ENCODE data around the gene RFX1. TPM values are rescaled to one million over a fixed set of nuclear protein-coding genes. Genes with fewer than 3 reads are reported as not detected.
A peak's percentile ranks its signal among the peaks of the same experiment; 100 is the strongest.

RFX1 gene
- total and polyA plus RNA-seq, 2 donors (not counting 1 experiment from before 2014, with no cell fraction given) = 9.2 to 33.3 TPM

- WGBS (ENCODE audit: insufficient coverage) = 16% methylated on average over 13 of the region's 13 CpGs
- H3K4me3 Mint-ChIP-seq = peak overlapping the region; percentile 96
- H3K4me3 ChIP-seq (ENCODE audit: control extremely low read depth in 1 of 5, extremely low read depth in 1 of 5, insufficient read depth in 1 of 5, low read depth in 2 of 5, low read length in 4 of 5) = peak overlapping the region; percentile 55 to 98 (median 76)
Measured at GRCh38 chr19:13952931-13953531, 53.1 kb downstream of the RFX1 start.

More at GRCh38 chr19:13952931-13953531, 53.1 kb downstream of the RFX1 start:
- Histone ChIP-seq H3K4me1 (ENCODE audit: control insufficient read depth in 2 of 2, insufficient read depth in 2 of 2, low read length in 2 of 2) (peaks cover 15 to 18% of the 10 kb centered on the region in 2 donors), H3K9ac (ENCODE audit: low read length) (peak overlapping the region; percentile 91), H3K27ac (ENCODE audit: low read length in 2 of 2) (peak overlapping the region in 1 of 2 donors; percentile 85), H2AFZ (ENCODE audit: insufficient read depth, low read depth, low read length, poor library complexity, severe bottlenecking) (peak overlapping the region; percentile 89), H3K36me3 (replicated peaks in 1 of 2; ENCODE audit: control extremely low read depth in 1 of 2, control insufficient read depth in 1 of 2, extremely low read depth in 1 of 2, insufficient read depth in 2 of 2, low read length in 1 of 2) (peaks cover 0 to 33% of the 10 kb centered on the region in 2 experiments), H4K20me1 (ENCODE audit: control insufficient read depth, insufficient read depth, low read length, poor library complexity, severe bottlenecking) (peaks cover 38% of the 10 kb centered on the region), H3K9me3 (ENCODE audit: control extremely low read depth in 1 of 3, control insufficient read depth in 2 of 3, insufficient read depth in 1 of 3, low read length in 2 of 3) (no peaks in the 10 kb centered on the region), H3K4me2 (replicated peaks; ENCODE audit: low read depth, low read length, poor library complexity, severe bottlenecking) (peak overlapping the region; percentile 98), H3K27me3 (replicated peaks in 1 of 4; ENCODE audit: control extremely low read depth in 1 of 4, control insufficient read depth in 3 of 4, insufficient read depth in 4 of 4, low read length in 3 of 4) (no peaks in the 10 kb centered on the region), H3K79me2 (ENCODE audit: control insufficient read depth, insufficient read depth, low read length) (peaks cover 30% of the 10 kb centered on the region)
- intact Hi-C loops (cut with micrococcal nuclease) = loop anchor here (1.0 to 5.0 kb wide), 6 partner anchors 33 to 164 kb away; partner anchors contain the start of genes BRME1, CC2D1A, MISP3 and PRKACA
- peak; percentile 39 for DNase-seq
- POLR2A ChIA-PET = interaction anchor here (0.5 to 2.8 kb wide), 7 partner anchors 33 to 78 kb away, joined by 3 to 12 read pairs (median 6); partner anchors contain the start of genes IL27RA and RFX1
- no peaks in the 10 kb centered on the region for H3K27me3 Mint-ChIP-seq
- no peaks in the 10 kb centered on the region for H3K9me3 Mint-ChIP-seq (ENCODE audit: insufficient read depth)
- H3K4me1 Mint-ChIP-seq = peaks cover 21% of the 10 kb centered on the region
- H3K27ac Mint-ChIP-seq = peak overlapping the region; percentile 81
- no peak for ATAC-seq (ENCODE audit: low read depth)
- TF ChIP-seq, protein P1, sequence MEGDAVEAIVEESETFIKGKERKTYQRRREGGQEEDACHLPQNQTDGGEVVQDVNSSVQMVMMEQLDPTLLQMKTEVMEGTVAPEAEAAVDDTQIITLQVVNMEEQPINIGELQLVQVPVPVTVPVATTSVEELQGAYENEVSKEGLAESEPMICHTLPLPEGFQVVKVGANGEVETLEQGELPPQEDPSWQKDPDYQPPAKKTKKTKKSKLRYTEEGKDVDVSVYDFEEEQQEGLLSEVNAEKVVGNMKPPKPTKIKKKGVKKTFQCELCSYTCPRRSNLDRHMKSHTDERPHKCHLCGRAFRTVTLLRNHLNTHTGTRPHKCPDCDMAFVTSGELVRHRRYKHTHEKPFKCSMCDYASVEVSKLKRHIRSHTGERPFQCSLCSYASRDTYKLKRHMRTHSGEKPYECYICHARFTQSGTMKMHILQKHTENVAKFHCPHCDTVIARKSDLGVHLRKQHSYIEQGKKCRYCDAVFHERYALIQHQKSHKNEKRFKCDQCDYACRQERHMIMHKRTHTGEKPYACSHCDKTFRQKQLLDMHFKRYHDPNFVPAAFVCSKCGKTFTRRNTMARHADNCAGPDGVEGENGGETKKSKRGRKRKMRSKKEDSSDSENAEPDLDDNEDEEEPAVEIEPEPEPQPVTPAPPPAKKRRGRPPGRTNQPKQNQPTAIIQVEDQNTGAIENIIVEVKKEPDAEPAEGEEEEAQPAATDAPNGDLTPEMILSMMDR (IDR thresholded peaks at IDR 0.05) = no peak
- TF ChIP-seq EZH2 (IDR thresholded peaks at IDR 0.05; ENCODE audit: borderline replicate concordance, insufficient read depth, low read depth, low read length, poor library complexity, severe bottlenecking) = no peak
- CTCF ChIA-PET = interaction anchor here (0.7 to 2.4 kb wide), 9 partner anchors 12 to 95 kb away, joined by 3 to 10 read pairs (median 5); partner anchors contain the start of gene IL27RA

Measured in B cell (primary cell).